Caco-2 (cell line): ENCODE data around the gene URAD. TPM values are rescaled to one million over a fixed set of nuclear protein-coding genes. Genes with fewer than 3 reads are reported as not detected.

Source experiments
- BruUV-seq: library from RNA; stranded (reverse); fragments of 400-500 nt; replicated peaks from 2 replicates; lab custom pipeline; 2021; lab: Mats Ljungman, UMichigan
- CTCF ChIA-PET: fragments of 300-600 bp; sonication (Branson Sonifier 250); formaldehyde crosslinking; loops from one replicate; lab custom pipeline; 2022; ENCODE audit warnings: antibody characterized with exemption; lab: Charles Lee
- POLR2A ChIA-PET: fragments of 300-600 bp; sonication (Branson Sonifier 250); formaldehyde crosslinking; loops from one replicate; lab custom pipeline; 2022; ENCODE audit warnings: antibody characterized with exemption; lab: Charles Lee
- DNase-seq, 2 experiments: peaks; one replicate each; pipeline versions ENCODE4 v3.0.0 to v3.0.0-alpha.2; 2020 to 2022
- H3K27me3 ChIP-seq: replicated peaks from 2 replicates; pipeline ENCODE4 v1.6.0; 2011; ENCODE audit warnings: low read length; ENCODE audit not compliant: control insufficient read depth, insufficient read depth
- H3K36me3 ChIP-seq: 2 replicates; pipeline ENCODE4 v1.5.1; 2011; ENCODE audit warnings: low read length; ENCODE audit not compliant: control insufficient read depth, insufficient read depth
- H3K4me1 ChIP-seq: fragments of 250-450 bp; sonication (Bioruptor Pico); 2 replicates; pipeline ENCODE4 v1.5.1; 2020; ENCODE audit warnings: mild to moderate bottlenecking
- H3K4me3 ChIP-seq: 2 replicates; pipeline ENCODE4 v1.5.1; 2011; ENCODE audit warnings: low read depth, mild to moderate bottlenecking, control low read depth, low read length
- H3K9me3 ChIP-seq: fragments of 250-450 bp; sonication (Bioruptor Pico); 2 replicates; pipeline ENCODE4 v1.5.1; 2020; ENCODE audit warnings: mild to moderate bottlenecking, moderate library complexity
- H3K27ac Mint-ChIP-seq: one replicate; pipeline ENCODE4 v1.8.0; 2022; ENCODE audit warnings: mixed read lengths; ENCODE audit not compliant: unreplicated experiment
- H3K27me3 Mint-ChIP-seq: one replicate; pipeline ENCODE4 v1.8.0; 2022; ENCODE audit warnings: mixed read lengths; ENCODE audit not compliant: insufficient read depth, unreplicated experiment
- H3K36me3 Mint-ChIP-seq: one replicate; pipeline ENCODE4 v1.8.0; 2022; ENCODE audit warnings: mild to moderate bottlenecking, mixed read lengths; ENCODE audit not compliant: insufficient read depth, unreplicated experiment
- H3K4me1 Mint-ChIP-seq: one replicate; pipeline ENCODE4 v1.8.0; 2022; ENCODE audit warnings: low read depth, mixed read lengths; ENCODE audit not compliant: unreplicated experiment
- H3K4me3 Mint-ChIP-seq: one replicate; pipeline ENCODE4 v1.8.0; 2022; ENCODE audit warnings: mild to moderate bottlenecking, moderate library complexity, mixed read lengths; ENCODE audit not compliant: unreplicated experiment
- H3K9me3 Mint-ChIP-seq: one replicate; pipeline ENCODE4 v1.8.0; 2022; ENCODE audit warnings: mixed read lengths; ENCODE audit not compliant: unreplicated experiment
- CTCF ChIP-seq, 2 experiments: fragments of 200-600 bp in 1 of 2; IDR thresholded peaks; 1 replicate in 1 of 2; 2 replicates in 1 of 2; pipeline versions ENCODE4 v1.5.1 to v1.8.0; 2011 to 2022; ENCODE audit warnings: antibody characterized with exemption in 1 of 2, control low read depth in 1 of 2, inconsistent platforms in 1 of 2, low read depth in 1 of 2, low read length in 1 of 2, mild to moderate bottlenecking in 1 of 2, moderate library complexity in 1 of 2; ENCODE audit not compliant: insufficient read depth in 1 of 2, severe bottlenecking in 1 of 2, unreplicated experiment in 1 of 2
- intact Hi-C: fragments of 100-400 bp; cut with micrococcal nuclease; formaldehyde crosslinking; loops from one replicate; pipeline ENCODE4 v1.10.0; 2022; ENCODE audit not compliant: unreplicated experiment
- total RNA-seq: library from RNA; stranded (reverse); gene quantifications from 2 replicates; pipeline ENCODE4 v1.2.3, GENCODE V29; 2022

URAD gene
- total RNA-seq, 1 experiment from 2014 or later, result 5.2 TPM

DNA sequence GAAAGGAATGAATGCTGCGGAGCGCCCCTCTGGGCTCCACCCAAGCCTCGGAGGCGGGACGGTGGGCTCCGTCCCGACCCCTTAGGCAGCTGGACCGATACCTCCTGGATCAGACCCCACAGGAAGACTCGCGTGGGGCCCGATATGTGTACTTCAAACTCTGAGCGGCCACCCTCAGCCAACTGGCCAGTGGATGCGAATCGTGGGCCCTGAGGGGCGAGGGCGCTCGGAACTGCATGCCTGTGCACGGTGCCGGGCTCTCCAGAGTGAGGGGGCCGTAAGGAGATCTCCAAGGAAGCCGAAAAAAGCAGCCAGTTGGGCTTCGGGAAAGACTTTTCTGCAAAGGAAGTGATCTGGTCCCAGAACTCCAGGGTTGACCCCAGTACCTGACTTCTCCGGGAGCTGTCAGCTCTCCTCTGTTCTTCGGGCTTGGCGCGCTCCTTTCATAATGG lies 60.1 kb downstream of the URAD start:
- CTCF ChIA-PET, result no interaction called here

More for the DNA sequence above, 60.1 kb downstream of the URAD start:
- POLR2A ChIA-PET, result interaction anchor here (0.5 kb wide), 1 partner anchor 16 kb away, joined by 3 read pairs; no protein-coding TSS in a partner anchor
- Histone ChIP-seq H3K9me3 (no peaks in the 10 kb centered on the region), H3K27me3 (no peaks in the 10 kb centered on the region), H3K4me1 (no peaks in the 10 kb centered on the region), H3K4me3 (no peak overlapping the region), H3K36me3 (no peaks in the 10 kb centered on the region)
- intact Hi-C loops, result no loop called here
- Mint-ChIP-seq H3K27ac (no peak overlapping the region), H3K36me3 (no peaks in the 10 kb centered on the region), H3K9me3 (no peaks in the 10 kb centered on the region), H3K27me3 (no peaks in the 10 kb centered on the region), H3K4me1 (no peaks in the 10 kb centered on the region), H3K4me3 (no peak overlapping the region)
- no peak for DNase-seq
- no TSS peak for BruUV-seq
- TF ChIP-seq CTCF (IDR thresholded peaks at IDR 0.05; ENCODE audit: insufficient read depth in 1 of 2, low read depth in 1 of 2, low read length in 1 of 2, severe bottlenecking in 1 of 2, unreplicated experiment in 1 of 2), result no peak

Other genes starting within 250 kb of the URAD start
- gene GSX1, start 196.2 kb downstream of the URAD start, total RNA-seq, result not detected in 2 replicates
- gene PDX1, start 68.7 kb downstream of the URAD start, total RNA-seq, result 3.7 and 3.9 TPM in 2 replicates
- 104 and 109 TPM in 2 replicates for gene CDX2, start 19.4 kb downstream of the URAD start, total RNA-seq
- 0.09 TPM in 1 of 2 replicates, not detected in the other for gene FLT3, start 111.9 kb upstream of the URAD start, total RNA-seq
- gene PAN3, start 149.9 kb upstream of the URAD start, total RNA-seq, result 37.5 and 38.4 TPM in 2 replicates